GM19238 (cell line): Measurements from ENCODE around the gene KLHL11.
A peak's percentile ranks its signal among the peaks of the same experiment; 100 is the strongest.
"Not testable (repeated sequence)": the region's sequence is repeated elsewhere in the genome, so short reads cannot be mapped to it uniquely, and the experiment has no call there.

Experiments
- DNase-seq: peaks from one replicate; pipeline ENCODE4 v3.0.0; 2011; ENCODE audit warnings: low spot score; ENCODE audit not compliant: insufficient read length

Gene KLHL11

DNA sequence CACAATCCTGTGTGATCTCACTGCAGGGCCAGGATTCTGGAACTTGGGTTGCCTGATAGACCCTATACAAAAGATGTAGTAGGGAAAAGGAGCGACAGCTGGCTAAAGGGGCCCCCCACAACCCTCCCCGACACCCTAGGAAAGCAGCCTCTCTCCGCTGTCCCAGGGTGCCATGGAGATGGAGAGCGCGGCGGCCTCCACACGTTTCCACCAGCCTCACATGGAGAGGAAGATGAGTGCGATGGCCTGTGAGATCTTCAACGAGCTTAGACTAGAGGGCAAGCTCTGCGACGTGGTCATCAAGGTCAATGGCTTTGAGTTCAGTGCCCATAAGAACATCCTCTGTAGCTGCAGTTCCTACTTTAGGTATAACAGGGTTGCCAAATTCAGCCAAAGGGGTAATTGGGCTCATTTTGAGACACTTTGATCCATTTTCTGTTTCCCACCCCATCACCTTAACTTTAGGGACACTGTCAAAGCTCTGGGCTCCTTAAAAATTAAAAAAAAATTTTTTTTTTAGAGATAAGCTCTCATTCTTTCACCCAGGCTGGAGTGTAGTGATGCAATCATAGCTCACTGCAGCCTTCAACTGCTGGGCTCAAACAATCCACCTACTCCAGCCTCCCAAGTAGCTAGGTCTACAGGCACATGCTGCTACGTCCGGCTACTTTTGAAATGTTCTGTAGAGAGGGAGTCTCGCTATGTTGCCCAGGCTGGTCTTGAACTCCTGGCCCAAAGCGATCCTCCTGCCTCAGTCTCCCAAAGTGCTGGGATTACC, 27.3 kb downstream of the KLHL11 start, which contains the start of gene KLHL10:
Gene KLHL10 (plus strand): TSS at position 65 of the 778 bp plus-strand sequence. CDS start 108 bp downstream, at position 173.
- DNase-seq: no peak

DNA sequence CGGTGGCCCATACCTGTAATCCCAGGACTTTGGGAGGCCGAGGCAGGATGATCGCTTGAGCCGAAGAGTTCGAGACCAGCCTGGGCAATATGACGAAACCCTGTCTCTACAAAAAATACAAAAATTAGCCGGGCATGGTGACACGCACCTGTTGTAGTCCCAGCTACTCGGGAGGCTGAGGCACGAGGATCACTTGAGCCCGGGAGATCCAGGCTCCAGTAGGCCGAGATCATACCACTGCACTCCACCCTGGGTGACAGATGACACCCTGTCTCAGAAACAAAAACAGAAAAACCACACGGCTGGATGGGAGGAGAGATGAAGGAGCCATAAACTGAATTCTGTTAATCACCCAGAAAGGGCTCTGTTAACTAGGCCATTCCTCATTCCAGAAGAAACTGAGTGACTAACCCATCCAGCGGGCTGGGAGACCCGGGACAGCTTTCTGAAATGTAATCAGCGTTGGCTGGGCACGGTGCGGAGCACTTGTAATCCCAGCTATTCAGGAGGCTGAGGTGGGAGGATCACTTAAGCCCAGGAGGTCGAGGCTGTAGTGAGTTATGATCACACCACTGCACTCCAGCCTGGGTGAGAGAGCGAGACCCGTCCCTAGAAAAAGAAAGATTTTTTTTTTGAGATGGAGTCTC, 28.6 kb downstream of the KLHL11 start:
- no peak for DNase-seq

DNA sequence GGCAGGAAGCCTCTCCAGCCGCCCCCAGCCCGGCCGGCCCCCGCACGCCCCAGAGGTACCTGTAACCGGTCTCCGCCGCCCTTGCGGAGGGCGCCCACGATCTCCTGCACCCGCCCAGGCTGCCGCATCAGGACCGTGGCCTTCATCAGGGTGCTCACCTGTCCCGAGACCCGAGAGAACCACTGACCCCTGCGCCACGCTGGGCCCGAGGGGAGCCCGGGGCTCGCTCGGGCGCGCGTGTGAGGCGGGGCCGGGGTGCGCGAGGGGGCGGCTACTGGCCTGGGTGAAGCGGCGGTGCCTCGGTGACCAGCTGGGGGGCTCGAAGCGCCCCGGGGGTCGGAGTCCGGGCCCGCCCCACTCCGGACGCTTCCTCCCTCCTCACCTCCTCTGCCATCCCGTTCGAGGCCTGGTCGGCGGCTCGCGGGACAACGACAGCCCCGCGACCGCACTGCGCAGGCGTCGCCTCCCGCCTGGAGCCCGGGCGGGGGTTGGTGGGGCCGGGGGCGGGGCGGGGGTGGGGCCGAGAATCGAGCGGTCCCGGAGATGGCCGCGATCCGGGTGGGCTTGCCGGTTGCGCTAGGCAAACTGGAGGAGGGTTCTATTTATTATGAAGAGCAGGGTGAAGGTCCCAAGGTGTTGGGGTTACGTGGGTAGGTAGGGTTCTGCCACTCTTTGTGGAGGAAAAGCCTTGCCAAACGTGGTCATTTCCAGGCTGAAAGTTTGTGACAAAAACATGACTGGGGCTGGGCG, 29.2 kb downstream of the KLHL11 start, which contains the start of gene NT5C3B:
Gene NT5C3B (minus strand): TSS at position 433 of the 750 bp plus-strand sequence. CDS start 39 bp downstream, at position 394.
- peak; percentile 74 for DNase-seq

DNA sequence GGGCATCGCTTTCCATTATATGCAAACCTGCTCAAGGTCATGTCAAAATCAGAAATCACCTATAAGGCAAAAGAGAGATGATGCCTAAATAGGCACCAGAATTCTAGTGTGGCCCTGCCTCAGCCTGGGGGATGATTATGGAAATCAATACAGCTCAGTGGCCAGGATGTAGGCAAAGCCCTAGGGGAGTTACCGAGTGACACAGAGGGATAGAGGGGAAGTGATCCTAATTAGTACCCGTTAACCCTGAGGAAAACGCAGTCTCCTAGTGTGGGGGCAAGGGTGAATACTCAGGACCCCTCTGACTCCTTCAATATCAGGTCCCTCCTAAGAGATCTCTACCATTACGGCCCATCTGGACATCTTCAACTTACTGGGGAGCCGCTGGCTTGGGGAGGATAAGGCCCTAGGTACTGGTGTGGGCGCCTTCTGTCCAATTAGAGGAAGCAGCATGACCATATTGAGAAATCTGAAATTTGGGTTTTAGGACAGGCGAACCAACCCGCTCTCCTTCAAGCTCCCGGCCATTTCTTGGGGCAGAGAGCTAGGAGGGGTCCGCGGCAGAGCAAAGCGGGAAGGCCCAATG, 29.9 kb downstream of the KLHL11 start:
- no peak for DNase-seq

DNA sequence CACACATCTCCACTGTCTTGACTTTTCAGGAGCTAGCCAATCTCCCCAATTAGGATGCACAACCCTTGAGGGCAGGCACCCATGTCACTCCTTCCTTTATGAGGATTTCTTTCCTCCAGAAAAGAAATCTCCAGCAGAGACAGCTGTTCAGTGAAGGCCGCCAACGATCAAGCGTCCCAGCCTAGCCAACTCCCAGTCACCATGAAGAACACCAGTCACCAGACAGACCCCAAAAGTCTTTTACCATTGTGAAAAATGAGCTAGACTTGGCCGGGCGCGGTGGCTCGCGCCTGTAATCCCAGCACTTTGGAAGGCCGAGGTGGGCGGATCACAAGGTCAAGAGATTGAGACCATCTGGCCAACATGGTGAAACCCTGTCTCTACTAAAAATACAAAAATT, 35.3 kb downstream of the KLHL11 start:
- DNase-seq: not testable (repeated sequence)

DNA sequence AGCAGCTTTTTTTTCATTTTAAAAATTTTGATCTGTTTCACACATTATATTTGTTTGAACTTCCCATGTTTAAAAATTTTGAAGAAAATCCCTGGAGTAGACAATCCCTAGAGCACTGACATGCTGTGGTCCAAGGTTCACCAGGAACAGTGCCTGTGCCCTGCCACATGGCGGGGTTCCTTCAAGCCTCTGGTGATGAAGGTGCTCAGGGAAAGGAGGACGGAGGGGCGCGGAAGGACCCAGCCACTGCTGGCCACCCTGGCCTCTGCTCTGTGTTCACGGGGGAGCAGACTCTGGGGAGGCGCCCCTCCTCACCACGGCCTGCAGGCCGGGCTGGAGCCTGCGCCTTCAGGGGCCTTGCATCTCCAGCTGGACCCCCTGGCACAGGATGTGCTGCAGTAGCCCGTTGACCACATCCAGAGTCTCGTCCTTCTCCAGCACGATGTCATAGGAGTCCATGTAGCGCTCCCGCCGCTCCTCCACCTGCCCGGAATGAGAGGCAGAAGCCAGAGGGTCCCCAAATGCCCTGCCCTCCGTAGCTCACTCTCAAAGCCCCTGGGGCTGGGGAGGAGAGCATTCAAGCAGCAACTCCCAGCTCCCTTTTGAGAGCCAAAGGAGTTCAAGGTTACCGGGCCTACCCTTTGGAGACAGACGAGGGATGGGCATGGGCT, 39.9 kb downstream of the KLHL11 start:
- DNase-seq: no peak

DNA sequence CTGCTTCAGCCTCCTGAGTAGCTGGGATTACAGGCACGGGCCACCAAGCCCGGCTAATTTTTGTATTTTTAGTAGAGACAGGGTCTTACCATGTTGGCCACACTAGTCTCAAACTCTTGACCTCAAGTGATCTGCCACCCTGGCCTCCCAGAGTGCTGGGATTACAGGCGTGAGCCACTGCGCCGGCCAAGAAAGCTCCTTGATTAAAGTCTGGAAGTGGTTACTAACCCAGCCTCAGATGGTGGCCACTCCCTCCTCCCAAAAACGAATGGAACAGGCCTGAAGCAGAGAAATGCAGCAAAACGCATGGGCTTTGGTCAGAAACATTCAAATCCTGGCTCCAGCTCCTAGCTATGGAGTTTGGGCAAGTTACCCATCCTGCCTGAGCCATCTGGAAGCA, 41.1 kb downstream of the KLHL11 start:
- DNase-seq: no peak

DNA sequence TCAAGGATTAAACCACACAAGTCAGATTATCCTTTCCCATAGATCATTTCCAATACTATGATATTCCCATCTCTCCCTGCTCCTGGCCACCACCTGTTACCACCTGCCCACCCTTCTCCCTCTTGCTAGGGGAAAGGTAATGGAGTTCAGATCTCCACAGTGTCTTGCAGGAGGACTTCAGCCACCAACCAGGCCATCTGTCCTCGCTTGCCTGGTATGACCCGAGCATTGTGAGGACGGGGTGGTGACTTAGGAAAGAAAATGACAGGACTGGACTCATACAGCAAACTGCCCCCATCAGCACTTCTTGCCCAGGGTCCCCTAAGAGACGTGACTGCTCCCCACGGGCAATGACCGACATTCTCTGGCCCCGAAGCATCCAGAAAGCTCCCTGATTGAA, 41.6 kb downstream of the KLHL11 start:
- no peak for DNase-seq

DNA sequence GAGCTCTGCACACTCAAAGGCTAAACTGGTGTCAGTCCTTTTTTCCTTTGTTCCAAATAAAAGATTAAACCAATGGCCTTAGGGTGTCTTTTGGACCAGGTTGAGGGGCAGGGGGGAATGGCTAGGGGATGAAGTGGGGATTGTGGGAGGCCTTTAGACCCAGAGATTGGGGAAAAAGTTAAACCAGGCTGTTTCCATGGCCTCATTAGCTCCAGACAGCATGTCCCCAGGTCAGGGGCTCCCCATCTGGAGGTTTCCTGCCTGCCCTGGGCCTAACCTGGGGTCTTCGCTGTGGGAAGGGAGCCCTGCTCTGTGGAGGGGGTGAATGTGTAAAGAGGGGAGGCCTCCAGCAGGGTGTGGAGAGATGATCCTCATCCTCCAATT, 42.1 kb downstream of the KLHL11 start:
- DNase-seq: no peak

DNA sequence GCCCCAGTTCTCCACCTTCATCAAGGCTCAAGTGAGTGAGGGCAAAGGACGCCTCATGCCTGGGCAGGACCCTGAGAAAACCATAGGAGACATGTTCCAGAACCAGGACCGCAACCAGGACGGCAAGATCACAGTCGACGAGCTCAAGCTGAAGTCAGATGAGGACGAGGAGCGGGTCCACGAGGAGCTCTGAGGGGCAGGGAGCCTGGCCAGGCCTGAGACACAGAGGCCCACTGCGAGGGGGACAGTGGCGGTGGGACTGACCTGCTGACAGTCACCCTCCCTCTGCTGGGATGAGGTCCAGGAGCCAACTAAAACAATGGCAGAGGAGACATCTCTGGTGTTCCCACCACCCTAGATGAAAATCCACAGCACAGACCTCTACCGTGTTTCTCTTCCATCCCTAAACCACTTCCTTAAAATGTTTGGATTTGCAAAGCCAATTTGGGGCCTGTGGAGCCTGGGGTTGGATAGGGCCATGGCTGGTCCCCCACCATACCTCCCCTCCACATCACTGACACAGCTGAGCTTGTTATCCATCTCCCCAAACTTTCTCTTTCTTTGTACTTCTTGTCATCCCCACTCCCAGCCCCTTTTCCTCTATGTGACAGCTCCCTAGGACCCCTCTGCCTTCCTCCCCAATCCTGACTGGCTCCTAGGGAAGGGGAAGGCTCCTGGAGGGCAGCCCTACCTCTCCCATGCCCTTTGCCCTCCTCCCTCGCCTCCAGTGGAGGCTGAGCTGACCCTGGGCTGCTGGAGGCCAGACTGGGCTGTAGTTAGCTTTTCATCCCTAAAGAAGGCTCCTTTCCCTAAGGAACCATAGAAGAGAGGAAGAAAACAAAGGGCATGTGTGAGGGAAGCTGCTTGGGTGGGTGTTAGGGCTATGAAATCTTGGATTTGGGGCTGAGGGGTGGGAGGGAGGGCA, 42.7 kb downstream of the KLHL11 start:
- no peak for DNase-seq

DNA sequence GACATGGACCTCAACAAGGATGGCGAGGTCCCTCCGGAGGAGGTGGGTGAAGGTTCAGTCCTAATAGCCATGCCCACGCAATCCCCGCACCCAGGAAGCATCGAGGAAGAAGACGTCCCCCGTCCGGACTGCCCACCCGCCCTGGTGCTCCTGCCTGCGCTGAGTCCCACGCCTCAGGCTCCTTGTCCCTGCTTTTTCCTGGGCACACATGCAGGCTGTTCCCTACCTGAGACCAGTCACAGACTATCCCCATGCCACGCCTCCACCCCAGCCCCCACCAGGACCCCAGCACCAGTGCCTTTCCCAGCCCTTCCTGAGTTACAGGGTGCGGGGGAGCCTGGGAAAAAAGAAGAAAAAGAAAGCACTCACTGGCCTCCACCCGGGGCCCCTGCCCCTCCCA, 43.4 kb downstream of the KLHL11 start:
- DNase-seq: no peak

DNA sequence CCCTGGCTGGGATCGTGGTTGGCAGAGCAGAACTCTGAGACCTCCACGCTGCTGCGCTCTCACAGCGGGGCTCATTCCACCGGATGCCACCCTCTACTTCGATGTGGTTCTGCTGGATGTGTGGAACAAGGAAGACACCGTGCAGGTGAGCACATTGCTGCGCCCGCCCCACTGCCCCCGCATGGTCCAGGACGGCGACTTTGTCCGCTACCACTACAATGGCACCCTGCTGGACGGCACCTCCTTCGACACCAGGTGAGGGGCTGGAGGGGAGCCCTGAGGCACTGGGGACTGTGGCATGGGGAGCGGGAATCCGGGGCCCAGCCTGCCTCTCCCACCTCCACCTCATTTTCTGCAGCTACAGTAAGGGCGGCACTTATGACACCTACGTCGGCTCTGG, 47.2 kb downstream of the KLHL11 start:
- no peak for DNase-seq

DNA sequence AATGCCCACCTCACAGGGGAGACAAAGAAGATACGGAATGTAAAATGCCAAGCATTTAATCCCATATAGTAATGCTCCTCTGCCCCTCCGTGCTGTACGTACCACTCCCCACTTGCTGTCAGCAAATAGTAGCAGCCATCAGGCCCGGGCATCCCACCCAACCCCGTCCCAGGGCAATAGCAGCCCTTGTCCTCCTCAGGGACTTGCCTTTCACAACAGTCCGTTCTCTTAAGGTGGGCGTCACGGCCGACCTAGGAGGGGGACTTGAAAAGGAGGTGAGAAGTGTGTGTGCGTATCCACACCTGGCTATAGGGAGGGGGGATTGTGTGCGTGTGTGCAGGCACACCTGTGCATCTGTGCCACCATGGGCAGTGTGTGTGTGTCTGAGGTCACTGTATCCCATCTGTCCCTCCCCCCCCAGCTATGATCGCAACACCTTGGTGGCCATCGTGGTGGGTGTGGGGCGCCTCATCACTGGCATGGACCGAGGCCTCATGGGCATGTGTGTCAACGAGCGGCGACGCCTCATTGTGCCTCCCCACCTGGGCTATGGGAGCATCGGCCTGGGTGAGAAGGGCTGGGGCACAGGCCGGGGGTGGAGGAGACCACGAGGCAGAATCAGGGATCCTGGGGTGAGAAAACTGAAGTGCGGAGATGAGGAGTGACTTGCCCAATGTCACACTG, 48.4 kb downstream of the KLHL11 start:
- no peak for DNase-seq

DNA sequence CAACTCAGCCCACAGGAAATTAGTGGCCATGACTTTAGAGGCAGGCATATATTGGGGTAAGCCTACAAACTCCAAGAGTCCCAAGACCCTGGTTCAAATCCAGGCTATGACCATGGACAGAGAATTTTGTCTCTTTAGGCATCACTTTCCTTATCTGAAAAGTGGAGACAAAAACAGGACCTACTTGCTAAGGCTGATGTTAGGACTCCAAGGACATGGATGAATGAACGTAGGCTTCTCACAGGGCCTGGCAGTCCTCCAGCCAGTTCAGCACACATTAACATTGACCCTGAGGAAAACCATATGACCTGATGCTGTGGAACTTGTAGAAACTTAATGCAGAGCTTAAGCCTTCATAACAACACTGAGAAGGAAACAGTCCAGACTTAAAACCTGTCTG, 51.0 kb downstream of the KLHL11 start:
- no peak for DNase-seq

DNA sequence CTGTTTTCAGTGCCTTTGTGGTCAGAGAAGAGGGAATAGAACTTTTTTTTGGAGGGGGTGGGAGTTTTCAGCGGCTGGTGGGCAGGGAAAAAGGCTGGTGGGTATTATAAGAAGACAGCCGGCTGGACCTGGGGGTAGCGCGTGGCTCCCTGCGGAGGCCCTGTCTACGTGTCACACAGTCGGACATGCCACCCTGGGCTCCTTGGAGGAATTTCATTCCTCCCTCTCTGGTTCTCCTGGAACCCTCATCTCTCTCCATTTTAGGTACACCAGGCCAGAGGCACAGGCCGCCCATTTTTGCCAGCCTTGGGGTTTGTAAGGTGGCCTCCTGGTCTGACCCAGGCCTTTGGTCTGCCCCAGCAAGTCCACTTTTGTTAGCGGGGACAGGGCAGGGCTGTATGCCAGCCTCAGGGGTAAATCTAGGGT, 51.5 kb downstream of the KLHL11 start:
- no peak for DNase-seq

DNA sequence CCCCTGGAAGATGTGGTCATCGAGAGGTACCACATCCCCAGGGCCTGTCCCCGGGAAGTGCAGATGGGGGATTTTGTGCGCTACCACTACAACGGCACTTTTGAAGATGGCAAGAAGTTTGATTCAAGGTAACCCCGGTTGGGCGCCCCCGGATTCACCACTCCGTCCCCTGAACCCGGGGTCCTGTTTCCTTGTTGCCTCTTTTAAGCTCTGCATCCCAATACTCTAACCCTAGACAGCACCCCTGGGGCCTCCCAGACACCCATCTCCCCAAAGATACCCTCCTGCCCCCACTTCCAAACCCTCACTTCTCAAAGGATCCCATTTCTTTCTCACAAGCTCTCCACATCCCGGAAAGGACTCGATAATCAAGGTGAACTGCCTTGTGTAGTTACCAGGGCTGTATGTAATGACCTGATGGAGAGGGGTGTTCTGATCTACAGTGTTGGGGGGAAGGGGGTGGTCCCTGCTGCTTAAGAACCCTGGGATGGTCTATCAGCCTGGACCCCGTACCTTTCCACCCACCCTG, 52.0 kb downstream of the KLHL11 start:
- no peak for DNase-seq

DNA sequence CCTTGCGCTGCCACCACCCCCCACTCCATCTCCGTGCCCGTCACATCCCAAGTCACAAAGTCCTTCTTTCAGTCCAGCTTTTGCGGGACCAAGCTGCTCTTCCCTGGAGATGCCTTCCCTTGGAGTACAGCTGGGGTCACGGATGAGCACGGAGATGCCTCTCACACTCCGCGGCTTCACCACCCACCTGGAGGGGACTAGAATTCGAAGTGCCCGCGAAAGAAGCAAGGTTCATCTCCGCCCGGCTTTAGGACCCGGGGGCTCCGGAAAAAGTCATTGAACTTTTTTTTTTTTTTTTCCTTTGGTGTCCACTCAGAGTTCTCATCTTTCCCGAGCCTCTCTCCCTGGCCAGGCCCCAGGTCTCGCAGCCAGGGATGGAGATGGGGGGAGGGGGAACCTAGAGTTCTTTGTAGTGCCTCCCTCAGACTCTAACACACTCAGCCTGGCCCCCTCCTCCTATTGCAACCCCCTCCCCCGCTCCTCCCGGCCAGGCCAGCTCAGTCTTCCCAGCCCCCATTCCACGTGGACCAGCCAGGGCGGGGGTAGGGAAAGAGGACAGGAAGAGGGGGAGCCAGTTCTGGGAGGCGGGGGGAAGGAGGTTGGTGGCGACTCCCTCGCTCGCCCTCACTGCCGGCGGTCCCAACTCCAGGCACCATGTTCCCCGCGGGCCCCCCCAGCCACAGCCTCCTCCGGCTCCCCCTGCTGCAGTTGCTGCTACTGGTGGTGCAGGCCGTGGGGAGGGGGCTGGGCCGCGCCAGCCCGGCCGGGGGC, 52.7 kb downstream of the KLHL11 start, which contains the start of gene FKBP10:
Gene FKBP10 (plus strand): TSS at position 624 of the 771 bp plus-strand sequence. CDS start 31 bp downstream, at position 655.
- peak; percentile 41 for DNase-seq
